ENCODE measurements around the gene RER1.

RER1 gene

DNA sequence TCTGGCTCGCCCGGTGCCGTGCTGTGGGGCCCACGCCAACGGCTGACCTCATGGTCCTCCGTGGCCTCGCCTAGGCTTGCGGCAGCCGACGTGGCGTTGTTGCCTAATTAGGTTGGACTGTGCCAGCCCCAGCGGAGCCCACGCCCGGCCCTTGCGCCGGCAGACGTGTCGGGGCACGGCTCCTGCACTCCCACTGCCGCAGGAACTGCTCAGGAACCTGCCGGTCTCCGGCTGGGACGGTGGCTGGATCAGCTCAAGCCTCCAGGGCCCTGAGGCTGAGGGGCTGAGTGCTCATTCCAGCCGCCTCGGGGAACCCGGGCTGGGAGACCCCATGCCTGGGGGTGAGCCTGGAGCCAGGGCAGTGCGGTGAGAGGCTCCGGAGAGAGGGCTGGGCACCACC, 36.8 kb downstream of the RER1 start:
- no peaks in the 10 kb centered on the region for H3K9me2 ChIP-seq (replicated peaks; ENCODE audit: insufficient read depth, low read length)
- H3K9me3 ChIP-seq (ENCODE audit: insufficient read depth, low read length) = no peaks in the 10 kb centered on the region
- no peak overlapping the region for H3K9ac ChIP-seq (ENCODE audit: low read length)
- no peak overlapping the region for H2AFZ ChIP-seq (ENCODE audit: low read depth, low read length, severe bottlenecking)
- no peaks in the 10 kb centered on the region for H3K36me3 ChIP-seq (ENCODE audit: low read length)
- H3K4me3 ChIP-seq (ENCODE audit: insufficient read depth, low read length, poor library complexity, severe bottlenecking) = no peak overlapping the region
- TF ChIP-seq CTCF (IDR thresholded peaks at IDR 0.05; ENCODE audit: insufficient read depth, low read length, poor library complexity, severe bottlenecking) (no peak), EZH2phosphoT487 (conservative IDR thresholded peaks at IDR 0.05; ENCODE audit: low read length) (no peak)
- H3K4me2 ChIP-seq (ENCODE audit: low read depth, low read length, poor library complexity, severe bottlenecking) = no peak overlapping the region
- H4K20me1 ChIP-seq (ENCODE audit: low read depth, low read length) = no peaks in the 10 kb centered on the region
- no peaks in the 10 kb centered on the region for H3K79me2 ChIP-seq (ENCODE audit: insufficient read depth, low read length)
- no peaks in the 10 kb centered on the region for H3K27me3 ChIP-seq (ENCODE audit: low read length)
- H3K27ac ChIP-seq (ENCODE audit: low read depth, low read length) = no peak overlapping the region
- no peaks in the 10 kb centered on the region for H3F3A ChIP-seq (ENCODE audit: insufficient read depth)

- Histone ChIP-seq H3F3A (ENCODE audit: insufficient read depth) (no peaks in the 10 kb centered on the region), H3K27ac (ENCODE audit: low read depth, low read length) (no peak overlapping the region), H3K9me2 (replicated peaks; ENCODE audit: insufficient read depth, low read length) (no peaks in the 10 kb centered on the region), H3K9me3 (ENCODE audit: insufficient read depth, low read length) (no peaks in the 10 kb centered on the region), H3K4me2 (ENCODE audit: low read depth, low read length, poor library complexity, severe bottlenecking) (no peak overlapping the region), H4K20me1 (ENCODE audit: low read depth, low read length) (no peaks in the 10 kb centered on the region), H2AFZ (ENCODE audit: low read depth, low read length, severe bottlenecking) (no peak overlapping the region), H3K4me3 (ENCODE audit: insufficient read depth, low read length, poor library complexity, severe bottlenecking) (no peak overlapping the region), H3K36me3 (ENCODE audit: low read length) (no peaks in the 10 kb centered on the region), H3K79me2 (ENCODE audit: insufficient read depth, low read length) (no peaks in the 10 kb centered on the region), H3K27me3 (ENCODE audit: low read length) (no peaks in the 10 kb centered on the region), H3K9ac (ENCODE audit: low read length) (no peak overlapping the region)
- TF ChIP-seq EZH2phosphoT487 (conservative IDR thresholded peaks at IDR 0.05; ENCODE audit: low read length) (no peak), CTCF (IDR thresholded peaks at IDR 0.05; ENCODE audit: insufficient read depth, low read length, poor library complexity, severe bottlenecking) (no peak)
Observed at GRCh38 chr1:2429780-2430591, 38.3 kb downstream of the RER1 start.

GRCh38 chr1:2430592-2430973, 38.9 kb downstream of the RER1 start:
- no peak overlapping the region for H3K9ac ChIP-seq (ENCODE audit: low read length)
- no peaks in the 10 kb centered on the region for H3F3A ChIP-seq (ENCODE audit: insufficient read depth)
- H3K4me2 ChIP-seq (ENCODE audit: low read depth, low read length, poor library complexity, severe bottlenecking) = no peak overlapping the region
- H3K27ac ChIP-seq (ENCODE audit: low read depth, low read length) = no peak overlapping the region
- TF ChIP-seq EZH2phosphoT487 (conservative IDR thresholded peaks at IDR 0.05; ENCODE audit: low read length) = no peak
- TF ChIP-seq CTCF (IDR thresholded peaks at IDR 0.05; ENCODE audit: insufficient read depth, low read length, poor library complexity, severe bottlenecking) = no peak
- no peaks in the 10 kb centered on the region for H3K9me3 ChIP-seq (ENCODE audit: insufficient read depth, low read length)
- H3K9me2 ChIP-seq (replicated peaks; ENCODE audit: insufficient read depth, low read length) = no peaks in the 10 kb centered on the region
- no peaks in the 10 kb centered on the region for H3K27me3 ChIP-seq (ENCODE audit: low read length)
- no peak overlapping the region for H3K4me3 ChIP-seq (ENCODE audit: insufficient read depth, low read length, poor library complexity, severe bottlenecking)
- H3K36me3 ChIP-seq (ENCODE audit: low read length) = no peaks in the 10 kb centered on the region
- no peaks in the 10 kb centered on the region for H4K20me1 ChIP-seq (ENCODE audit: low read depth, low read length)
- H2AFZ ChIP-seq (ENCODE audit: low read depth, low read length, severe bottlenecking) = no peak overlapping the region
- H3K79me2 ChIP-seq (ENCODE audit: insufficient read depth, low read length) = no peaks in the 10 kb centered on the region

All from SU-DHL-6 (cell line).